ENCODE measurements around the gene KCNT1.
"Not testable (repeated sequence)": the region's sequence is repeated elsewhere in the genome, so short reads cannot be mapped to it uniquely, and the experiment has no call there.

Gene KCNT1

GRCh38 chr9:135701959-135702721 lies at the start of gene KCNT1:
KCNT1 (plus strand) TSS chr9:135702185; CDS start chr9:135702259, 74 bp downstream.
- H3K27ac ChIP-seq: no peak within 1 kb of the TSS
- no peak for DNase-seq (ENCODE audit: low read depth, low spot score)

GRCh38 chr9:135655317-135655716 lies 46.7 kb upstream of the KCNT1 start:
- no peak overlapping the region for H3K27ac ChIP-seq
- DNase-seq (ENCODE audit: low read depth, low spot score): no peak

GRCh38 chr9:135657416-135657815 lies 44.6 kb upstream of the KCNT1 start:
- DNase-seq (ENCODE audit: low read depth, low spot score): no peak
- no peak overlapping the region for H3K27ac ChIP-seq

- DNase-seq (ENCODE audit: low read depth, low spot score): no peak
- no peak overlapping the region for H3K27ac ChIP-seq
These were observed 42.7 kb upstream of the KCNT1 start for GRCh38 chr9:135659252-135659651.

GRCh38 chr9:135660407-135660806 lies 41.6 kb upstream of the KCNT1 start:
- H3K27ac ChIP-seq: no peak overlapping the region
- no peak for DNase-seq (ENCODE audit: low read depth, low spot score)

GRCh38 chr9:135661816-135662560 lies 40.0 kb upstream of the KCNT1 start:
- DNase-seq (ENCODE audit: low read depth, low spot score): no peak
- H3K27ac ChIP-seq: no peak overlapping the region

- H3K27ac ChIP-seq: no peak within 1 kb of the TSS
- no peak for DNase-seq (ENCODE audit: low read depth, low spot score)
These were observed 39.1 kb upstream of the KCNT1 start, which contains the start of gene LCN9 for GRCh38 chr9:135662758-135663450. LCN9 (plus strand) TSS chr9:135663309; CDS start chr9:135663322, 13 bp downstream.

GRCh38 chr9:135663451-135663770 lies 38.6 kb upstream of the KCNT1 start:
- H3K27ac ChIP-seq: no peak overlapping the region
- DNase-seq (ENCODE audit: low read depth, low spot score): no peak

- no peak for DNase-seq (ENCODE audit: low read depth, low spot score)
These were observed 38.1 kb upstream of the KCNT1 start for GRCh38 chr9:135663857-135664256.

GRCh38 chr9:135664266-135664665 lies 37.7 kb upstream of the KCNT1 start:
- no peak overlapping the region for H3K27ac ChIP-seq
- no peak for DNase-seq (ENCODE audit: low read depth, low spot score)

More at GRCh38 chr9:135663857-135664256, 38.1 kb upstream of the KCNT1 start:
- H3K27ac ChIP-seq: no peak overlapping the region

GRCh38 chr9:135664801-135665794 lies 36.9 kb upstream of the KCNT1 start:
- no peak overlapping the region for H3K27ac ChIP-seq
- no peak for DNase-seq (ENCODE audit: low read depth, low spot score)

- no peak overlapping the region for H3K27ac ChIP-seq
- no peak for DNase-seq (ENCODE audit: low read depth, low spot score)
These were observed 36.2 kb upstream of the KCNT1 start for GRCh38 chr9:135665795-135666189.

- no peak overlapping the region for H3K27ac ChIP-seq
- DNase-seq (ENCODE audit: low read depth, low spot score): no peak
These were observed 35.2 kb upstream of the KCNT1 start for GRCh38 chr9:135666534-135667462.

GRCh38 chr9:135667463-135668001 lies 34.5 kb upstream of the KCNT1 start:
- no peak overlapping the region for H3K27ac ChIP-seq
- DNase-seq (ENCODE audit: low read depth, low spot score): no peak

- not testable (repeated sequence) for DNase-seq (ENCODE audit: low read depth, low spot score)
These were observed 33.0 kb upstream of the KCNT1 start for GRCh38 chr9:135669018-135669417.

GRCh38 chr9:135669616-135670285 lies 32.2 kb upstream of the KCNT1 start:
- no peak for DNase-seq (ENCODE audit: low read depth, low spot score)
- H3K27ac ChIP-seq: no peak overlapping the region

More at GRCh38 chr9:135669018-135669417, 33.0 kb upstream of the KCNT1 start:
- not testable (repeated sequence) for H3K27ac ChIP-seq

GRCh38 chr9:135670721-135671590 lies 31.0 kb upstream of the KCNT1 start:
- DNase-seq (ENCODE audit: low read depth, low spot score): no peak
- H3K27ac ChIP-seq: no peak overlapping the region

Data from epithelial cell of prostate (primary cell).